ENCODE results near the gene PAM16. TPM values are rescaled to one million over a fixed set of nuclear protein-coding genes. Genes with fewer than 3 reads are reported as not detected.
A peak's percentile ranks its signal among the peaks of the same experiment; 100 is the strongest.

PAM16 gene
- total RNA-seq, 3 donors from 2014 or later = 31.9 to 35.8 (median 32.6) TPM

DNA sequence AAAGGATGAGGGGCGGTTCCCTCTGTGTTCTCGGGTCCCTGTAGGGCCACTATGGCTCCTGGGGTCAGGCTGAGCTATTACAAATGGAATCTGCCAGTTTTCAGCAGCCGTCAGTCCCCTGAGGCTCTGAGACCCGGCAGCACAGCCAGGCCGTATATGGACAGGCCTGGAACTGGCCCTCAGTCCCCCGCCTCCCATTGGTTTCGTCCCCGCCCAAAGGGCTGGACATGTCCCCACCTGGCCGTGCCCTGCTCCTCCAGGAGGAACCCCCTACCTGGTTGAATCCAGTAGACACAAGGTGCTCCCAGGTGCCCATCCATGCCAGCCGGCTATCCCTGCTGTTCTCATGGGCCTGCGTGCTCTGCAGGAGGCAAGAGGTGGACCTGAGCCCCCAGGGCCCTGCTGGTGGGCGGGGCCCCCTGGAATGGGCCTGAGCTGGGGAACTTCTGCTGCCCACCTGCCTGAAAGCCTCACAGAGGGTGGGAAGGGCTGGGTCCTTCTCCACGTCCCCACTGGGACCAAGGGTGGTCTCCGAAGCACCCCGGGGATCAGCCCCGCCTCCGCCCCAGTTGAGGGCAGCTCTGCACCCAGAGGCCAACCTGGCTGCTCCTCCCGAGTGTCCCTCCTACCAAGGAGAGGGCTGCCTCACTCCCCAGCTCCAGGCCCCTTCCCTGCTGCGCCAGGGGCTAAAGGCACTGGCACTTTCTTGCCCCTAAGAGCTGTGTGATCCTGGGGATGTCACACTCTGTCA, 37.3 kb upstream of the PAM16 start:
- ATAC-seq (no peak), DNase-seq (no peak)
- H3K36me3 ChIP-seq (ENCODE audit: low read depth) = no peaks in the 10 kb centered on the region
- H3K4me1 ChIP-seq (ENCODE audit: low read depth) = no peaks in the 10 kb centered on the region
- H3K9me3 ChIP-seq = no peaks in the 10 kb centered on the region
- TF ChIP-seq, protein P1, sequence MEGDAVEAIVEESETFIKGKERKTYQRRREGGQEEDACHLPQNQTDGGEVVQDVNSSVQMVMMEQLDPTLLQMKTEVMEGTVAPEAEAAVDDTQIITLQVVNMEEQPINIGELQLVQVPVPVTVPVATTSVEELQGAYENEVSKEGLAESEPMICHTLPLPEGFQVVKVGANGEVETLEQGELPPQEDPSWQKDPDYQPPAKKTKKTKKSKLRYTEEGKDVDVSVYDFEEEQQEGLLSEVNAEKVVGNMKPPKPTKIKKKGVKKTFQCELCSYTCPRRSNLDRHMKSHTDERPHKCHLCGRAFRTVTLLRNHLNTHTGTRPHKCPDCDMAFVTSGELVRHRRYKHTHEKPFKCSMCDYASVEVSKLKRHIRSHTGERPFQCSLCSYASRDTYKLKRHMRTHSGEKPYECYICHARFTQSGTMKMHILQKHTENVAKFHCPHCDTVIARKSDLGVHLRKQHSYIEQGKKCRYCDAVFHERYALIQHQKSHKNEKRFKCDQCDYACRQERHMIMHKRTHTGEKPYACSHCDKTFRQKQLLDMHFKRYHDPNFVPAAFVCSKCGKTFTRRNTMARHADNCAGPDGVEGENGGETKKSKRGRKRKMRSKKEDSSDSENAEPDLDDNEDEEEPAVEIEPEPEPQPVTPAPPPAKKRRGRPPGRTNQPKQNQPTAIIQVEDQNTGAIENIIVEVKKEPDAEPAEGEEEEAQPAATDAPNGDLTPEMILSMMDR (IDR thresholded peaks at IDR 0.05) = no peak
- H3K4me3 ChIP-seq = no peak overlapping the region
- intact Hi-C loops (cut with DNase I, micrococcal nuclease) = no loop called here

DNA sequence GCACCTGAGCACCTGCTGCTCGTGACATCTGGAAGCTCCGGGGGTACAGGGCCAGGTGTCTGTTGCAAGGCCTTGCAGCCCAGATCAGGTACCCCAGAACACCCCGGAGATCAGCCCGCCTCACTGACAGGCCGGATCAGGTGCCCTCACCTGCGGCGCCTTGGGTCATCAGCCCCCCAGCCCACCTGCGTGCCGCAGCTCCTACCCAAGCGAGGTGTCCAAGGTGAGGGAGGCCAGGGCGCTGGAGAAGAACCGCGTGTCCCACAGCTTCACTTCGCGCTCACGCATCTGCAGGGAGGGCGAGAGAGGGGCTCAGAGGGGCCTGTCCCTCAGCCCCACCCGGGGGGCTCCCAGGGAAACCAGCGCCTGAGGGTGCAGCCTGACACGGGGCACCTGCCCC, 36.7 kb upstream of the PAM16 start:
- H3K4me3 ChIP-seq = no peak overlapping the region
- no peaks in the 10 kb centered on the region for H3K9me3 ChIP-seq
- H3K36me3 ChIP-seq (ENCODE audit: low read depth) = no peaks in the 10 kb centered on the region
- H3K4me1 ChIP-seq (ENCODE audit: low read depth) = no peaks in the 10 kb centered on the region
- ATAC-seq (no peak), DNase-seq (no peak)
- intact Hi-C loops (cut with DNase I, micrococcal nuclease) = no loop called here
- TF ChIP-seq, protein P1 (IDR thresholded peaks at IDR 0.05) = no peak

DNA sequence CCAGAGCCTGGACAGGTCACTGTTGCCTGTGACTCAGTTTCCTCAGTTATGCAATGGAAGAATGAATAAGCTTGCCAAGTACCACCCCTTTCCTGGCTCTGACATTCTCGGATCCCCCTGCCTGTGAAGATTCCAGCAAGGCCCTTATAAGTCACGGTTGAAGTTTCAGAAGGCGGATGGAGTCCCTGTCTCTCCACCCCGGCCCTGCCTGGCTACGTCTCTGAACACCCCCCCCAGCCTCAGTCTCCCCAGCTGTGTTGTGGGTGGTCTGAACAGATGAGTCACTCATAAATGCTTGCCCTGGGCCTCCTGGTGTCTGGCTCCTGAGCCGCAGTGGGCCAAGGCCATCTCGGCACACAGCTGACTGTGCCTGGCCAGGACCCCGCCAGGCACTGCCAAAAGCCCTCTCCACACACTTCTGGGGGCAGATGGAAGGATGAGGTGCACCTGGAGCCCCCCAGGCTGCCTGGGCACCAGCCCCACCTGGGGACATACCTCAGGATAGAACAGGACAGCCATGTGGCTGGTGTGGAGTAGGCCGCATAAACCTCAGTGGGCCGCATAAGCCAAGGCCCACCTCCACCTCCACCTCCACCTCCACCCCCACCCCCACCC, 35.9 kb upstream of the PAM16 start:
- intact Hi-C loops (cut with DNase I, micrococcal nuclease) = no loop called here
- TF ChIP-seq, protein P1 (IDR thresholded peaks at IDR 0.05) = no peak
- Histone ChIP-seq H3K9me3 (no peaks in the 10 kb centered on the region), H3K4me3 (no peak overlapping the region), H3K4me1 (ENCODE audit: low read depth) (no peaks in the 10 kb centered on the region), H3K36me3 (ENCODE audit: low read depth) (no peaks in the 10 kb centered on the region)
- ATAC-seq = no peak
- no peak for DNase-seq

DNA sequence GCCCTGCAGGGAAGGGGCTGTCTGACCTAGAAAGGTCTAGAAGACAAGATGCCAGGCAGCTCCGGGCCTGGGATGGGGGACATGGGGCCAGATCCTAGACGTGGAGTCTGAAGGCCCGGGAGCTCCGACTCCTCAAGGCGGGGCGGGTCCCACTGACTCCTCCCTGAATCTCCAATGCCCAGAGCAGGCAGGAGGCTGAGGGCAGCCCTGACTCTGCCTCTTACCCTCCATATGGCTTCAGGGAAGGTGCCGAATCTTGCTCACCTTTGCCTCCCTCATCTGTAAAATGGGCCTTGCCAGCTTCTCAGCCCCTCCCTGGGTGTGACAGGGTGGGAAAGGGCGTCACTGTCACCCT, 35.3 kb upstream of the PAM16 start:
- intact Hi-C loops (cut with DNase I, micrococcal nuclease) = no loop called here
- ATAC-seq = peak; percentile 16
- no peaks in the 10 kb centered on the region for H3K36me3 ChIP-seq (ENCODE audit: low read depth)

DNA sequence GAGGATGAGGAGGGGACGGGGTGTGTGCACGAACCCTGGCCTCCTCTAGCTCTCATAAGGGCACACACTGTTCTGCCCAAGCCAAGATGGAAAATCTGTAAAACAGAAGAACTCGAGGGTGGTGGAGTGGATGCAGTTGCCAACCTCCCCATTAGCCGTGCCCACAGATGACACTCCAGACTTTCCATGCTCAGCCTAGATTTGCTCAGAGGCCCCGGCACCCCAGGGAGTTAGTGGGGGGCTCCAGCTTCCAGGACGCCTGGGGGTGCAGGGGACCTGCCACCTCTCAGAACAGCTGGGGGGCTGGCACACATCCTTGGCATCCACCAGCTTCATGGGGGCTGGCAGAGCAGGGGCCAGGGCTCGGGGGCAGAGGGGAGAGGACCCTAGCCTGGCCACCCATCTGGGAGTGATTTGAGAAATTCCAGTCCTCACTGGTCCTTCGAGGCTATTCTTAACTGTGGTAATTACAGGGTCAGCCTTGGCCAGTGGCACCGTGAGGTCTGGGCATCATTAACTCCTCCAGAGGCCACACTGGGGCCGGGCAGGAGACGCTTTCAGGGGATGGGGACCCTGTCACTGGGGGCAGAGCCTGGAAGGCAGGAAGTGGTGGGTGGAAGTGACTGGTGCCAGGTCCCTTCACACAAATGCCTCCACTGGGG, 34.8 kb upstream of the PAM16 start:
- TF ChIP-seq, protein P1 (IDR thresholded peaks at IDR 0.05) = no peak
- Histone ChIP-seq H3K36me3 (ENCODE audit: low read depth) (no peaks in the 10 kb centered on the region), H3K4me1 (ENCODE audit: low read depth) (no peaks in the 10 kb centered on the region), H3K9me3 (no peaks in the 10 kb centered on the region), H3K4me3 (no peak overlapping the region)
- intact Hi-C loops (cut with DNase I, micrococcal nuclease) = no loop called here
- DNase-seq (no peak), ATAC-seq (no peak)

More for the DNA sequence above, 35.3 kb upstream of the PAM16 start:
- Histone ChIP-seq H3K9me3 (no peaks in the 10 kb centered on the region), H3K4me3 (no peak overlapping the region), H3K4me1 (ENCODE audit: low read depth) (no peaks in the 10 kb centered on the region)
- TF ChIP-seq, protein P1 (IDR thresholded peaks at IDR 0.05) = no peak
- DNase-seq = peak in 1 of 3 donors; percentile 55

All from mucosa of descending colon (tissue), 3 donors.